ENCODE measurements around the gene MAP3K5. TPM values are rescaled to one million over a fixed set of nuclear protein-coding genes. Genes with fewer than 3 reads are reported as not detected.

MAP3K5 gene
- total and polyA plus RNA-seq, 2 of the 8 experiments (the other 6 are each of a cell fraction or from before 2014, with no cell fraction given), result 0.63 to 2.6 TPM

DNA sequence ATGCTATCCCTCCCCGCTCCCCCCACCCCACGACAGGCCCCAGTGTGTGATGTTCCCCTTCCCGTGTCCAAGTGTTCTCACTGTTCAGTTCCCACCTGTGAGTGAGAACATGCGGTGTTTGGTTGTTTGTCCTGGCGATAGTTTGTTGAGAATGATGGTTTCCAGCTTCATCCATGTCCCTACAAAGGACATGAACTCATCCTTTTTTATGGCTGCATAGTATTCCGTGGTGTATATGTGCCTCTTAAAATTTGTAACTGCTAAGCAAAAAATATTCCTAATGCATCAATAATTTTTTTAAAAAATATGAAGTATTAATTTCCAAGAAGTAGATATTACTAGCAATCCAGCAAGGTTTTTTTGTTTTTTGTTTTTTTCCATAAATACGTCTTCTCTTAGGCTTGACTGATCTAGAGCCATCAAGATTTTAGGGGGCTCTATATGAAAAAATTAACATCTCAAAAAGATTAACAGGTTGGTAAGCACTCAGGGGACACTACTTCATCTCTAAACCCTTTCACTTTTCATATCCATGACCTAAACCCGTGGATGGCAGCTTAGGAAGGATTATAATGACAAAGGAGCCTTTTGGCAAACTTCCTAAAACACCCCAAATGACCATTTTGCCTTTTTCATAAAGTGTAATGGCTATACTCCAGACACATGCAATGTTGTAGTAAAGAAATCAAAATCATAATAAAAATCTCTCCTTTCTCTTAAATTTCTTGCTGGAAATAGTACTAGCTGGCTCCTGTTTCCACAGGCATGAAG lies 256.2 kb downstream of the MAP3K5 start (continued):
- TF ChIP-seq CHD7 (IDR thresholded peaks at IDR 0.05; ENCODE audit: insufficient replicate concordance, low read length) (no peak), KDM4A (IDR thresholded peaks at IDR 0.05; ENCODE audit: low read depth, low read length, severe bottlenecking) (no peak), TAF7 (optimal IDR thresholded peaks at IDR 0.05; ENCODE audit: borderline replicate concordance, low read depth, low read length) (no peak), JUN (IDR thresholded peaks at IDR 0.05; ENCODE audit: low read depth, low read length) (no peak), POLR2A (IDR thresholded peaks at IDR 0.05; ENCODE audit: control extremely low read depth in 1 of 2, low read depth in 2 of 2, low read length in 2 of 2) (no peak), JUND (IDR thresholded peaks at IDR 0.05; ENCODE audit: low read length) (no peak), RNF2 (IDR thresholded peaks at IDR 0.05; ENCODE audit: borderline replicate concordance, low read depth, low read length, missing control alignments, poor library complexity, severe bottlenecking) (no peak), CBX8 (IDR thresholded peaks at IDR 0.05; ENCODE audit: borderline replicate concordance, low read depth, low read length) (no peak), SAP30 (IDR thresholded peaks at IDR 0.05; ENCODE audit: insufficient read depth, insufficient replicate concordance, low read length) (no peak), CBX5 (IDR thresholded peaks at IDR 0.05; ENCODE audit: low read depth, low read length) (no peak)

Data from H1 (cell line).